SK-N-SH (cell line): Measurements from ENCODE around the gene TYK2. TPM values are rescaled to one million over a fixed set of nuclear protein-coding genes. Genes with fewer than 3 reads are reported as not detected.

ENCODE experiments used
- CTCF ChIA-PET: fragments of 300-600, 350-600 bp; formaldehyde crosslinking; extraction: SDS; loops from one replicate; lab custom pipeline; 2021; lab: Yijun Ruan, JAX
- POLR2A ChIA-PET: fragments of 350-600 bp; sonication (Branson Sonifier 250); formaldehyde crosslinking; extraction: SDS; loops from one replicate; lab custom pipeline; 2020; ENCODE audit warnings: antibody characterized with exemption, inconsistent platforms; lab: Yijun Ruan, JAX
- DNase-seq: peaks from one replicate; pipeline ENCODE4 v3.0.0; 2012
- H2AFZ ChIP-seq: fragments of 200-600 bp; sonication (generic); 2 replicates; pipeline ENCODE4 v1.8.1; 2016; ENCODE audit warnings: antibody characterized with exemption, mild to moderate bottlenecking, low read depth
- H3F3A ChIP-seq: fragments of 200-600 bp; sonication (generic); replicated peaks from 2 replicates; pipeline ENCODE3; 2016; ENCODE audit warnings: antibody characterized with exemption, mild to moderate bottlenecking; ENCODE audit not compliant: insufficient read depth
- H3K27ac ChIP-seq, 2 experiments: fragments of 200-500 bp in 1 of 2; fragments of 200-600 bp in 1 of 2; sonication (Bioruptor generic) in 1 of 2; sonication (generic), shearing (Covaris generic) in 1 of 2; 2 replicates each; pipeline versions ENCODE4 v1.5.1 to v1.6.1; 2014 to 2016; ENCODE audit warnings: low read depth in 2 of 2, inconsistent platforms in 1 of 2, low read length in 1 of 2, mild to moderate bottlenecking in 1 of 2, mixed read lengths in 1 of 2
- H3K27me3 ChIP-seq: fragments of 200-600 bp; sonication (generic), shearing (Covaris generic); 2 replicates; pipeline ENCODE4 v1.6.1; 2016; ENCODE audit warnings: mixed run types; ENCODE audit not compliant: insufficient read depth
- H3K36me3 ChIP-seq, 2 experiments: fragments of 200-500 bp in 1 of 2; fragments of 200-600 bp in 1 of 2; sonication (Bioruptor generic) in 1 of 2; sonication (generic) in 1 of 2; replicated peaks in 1 of 2; 2 replicates each; pipeline versions ENCODE3 to v1.5.1; 2014 to 2016; ENCODE audit warnings: low read length in 1 of 2, mild to moderate bottlenecking in 1 of 2; ENCODE audit not compliant: insufficient read depth in 2 of 2, control insufficient read depth in 1 of 2
- H3K4me1 ChIP-seq, 2 experiments: fragments of 200-500 bp in 1 of 2; fragments of 200-600 bp in 1 of 2; sonication (Bioruptor generic) in 1 of 2; sonication (generic), shearing (Covaris generic) in 1 of 2; 2 replicates each; pipeline versions ENCODE4 v1.5.1 to v1.6.1; 2014 to 2016; ENCODE audit warnings: low read depth in 1 of 2, low read length in 1 of 2, mixed run types in 1 of 2; ENCODE audit not compliant: insufficient read depth in 2 of 2, control insufficient read depth in 1 of 2
- H3K4me2 ChIP-seq: fragments of 200-600 bp; sonication (generic), shearing (Covaris generic); 2 replicates; pipeline ENCODE4 v1.6.1; 2017; ENCODE audit warnings: mixed run types
- H3K4me3 ChIP-seq, 2 experiments: fragments of 200-500 bp in 1 of 2; fragments of 200-600 bp in 1 of 2; sonication (Bioruptor generic) in 1 of 2; sonication (generic), shearing (Covaris generic) in 1 of 2; 2 replicates each; pipeline versions ENCODE4 v1.5.1 to v1.8.1; 2014 to 2016; ENCODE audit warnings: low read depth in 2 of 2, inconsistent platforms in 1 of 2, low read length in 1 of 2, mild to moderate bottlenecking in 1 of 2, mixed read lengths in 1 of 2, moderate library complexity in 1 of 2
- H3K79me2 ChIP-seq: fragments of 200-600 bp; sonication (generic); 2 replicates; pipeline ENCODE4 v1.8.1; 2017; ENCODE audit warnings: mild to moderate bottlenecking; ENCODE audit not compliant: insufficient read depth
- H3K9ac ChIP-seq: fragments of 200-600 bp; sonication (generic); 2 replicates; pipeline ENCODE4 v1.6.1; 2017; ENCODE audit warnings: mixed run types
- H3K9me2 ChIP-seq: fragments of 200-600 bp; sonication (generic); 2 replicates; pipeline ENCODE4 v1.6.1; 2017; ENCODE audit warnings: mixed run types
- H3K9me3 ChIP-seq: fragments of 200-600 bp; sonication (generic); 2 replicates; pipeline ENCODE4 v1.6.1; 2017; ENCODE audit warnings: mixed run types, mild to moderate bottlenecking, moderate library complexity
- H4K20me1 ChIP-seq: fragments of 200-600 bp; sonication (generic); 2 replicates; pipeline ENCODE4 v1.6.1; 2017; ENCODE audit warnings: mild to moderate bottlenecking, mixed run types; ENCODE audit not compliant: insufficient read depth
- CHD2 ChIP-seq: fragments of 150-350 bp; IDR thresholded peaks from 2 replicates; pipeline ENCODE4 v1.6.1; 2018; ENCODE audit warnings: low read length; ENCODE audit not compliant: partially characterized antibody
- EP300 ChIP-seq, 2 experiments: IDR thresholded peaks; 2 replicates each; pipeline versions ENCODE4 v1.4.0 to v1.6.1; 2012; ENCODE audit warnings: borderline replicate concordance in 1 of 2, low read depth in 1 of 2, low read length in 1 of 2
- EZH2phosphoT487 ChIP-seq: fragments of 200-600 bp; sonication (generic); IDR thresholded peaks from 2 replicates; pipeline ENCODE4 v1.6.1; 2017; ENCODE audit warnings: low read depth, mixed run types, mild to moderate bottlenecking, antibody characterized with exemption, moderate library complexity, borderline replicate concordance
- FOSL2 ChIP-seq: IDR thresholded peaks from 2 replicates; pipeline ENCODE4 v1.4.0; 2012; ENCODE audit warnings: low read depth, mild to moderate bottlenecking, moderate library complexity, borderline replicate concordance
- FOXJ3 ChIP-seq: sonication (generic); formaldehyde crosslinking; IDR thresholded peaks from 2 replicates; pipeline ENCODE4 v1.5.1; 2020; ENCODE audit warnings: mild to moderate bottlenecking, missing genetic modification reagents
- GABPA ChIP-seq: IDR thresholded peaks from 2 replicates; pipeline ENCODE4 v1.4.0; 2012; ENCODE audit warnings: low read depth, mild to moderate bottlenecking
- PBX3 ChIP-seq: IDR thresholded peaks from 2 replicates; pipeline ENCODE4; 2012
- POLR2AphosphoS5 ChIP-seq: IDR thresholded peaks from 2 replicates; pipeline ENCODE4 v1.6.1; 2012; ENCODE audit warnings: low read depth, low read length
- RAD21 ChIP-seq: IDR thresholded peaks from 2 replicates; pipeline ENCODE4 v1.6.1; 2012; ENCODE audit warnings: mild to moderate bottlenecking, low read length
- RCOR1 ChIP-seq: fragments of 150-350 bp; IDR thresholded peaks from 2 replicates; pipeline ENCODE4 v1.6.1; 2017; ENCODE audit warnings: antibody characterized with exemption, low read length
- SIN3A ChIP-seq: IDR thresholded peaks from 2 replicates; pipeline ENCODE4 v1.6.1; 2012; ENCODE audit warnings: low read depth, mild to moderate bottlenecking, low read length, moderate library complexity, borderline replicate concordance
- TCF12 ChIP-seq: IDR thresholded peaks from 2 replicates; pipeline ENCODE4 v1.4.0; 2012
- USF2 ChIP-seq: fragments of 150-350 bp; IDR thresholded peaks from 2 replicates; pipeline ENCODE4 v1.6.1; 2017; ENCODE audit warnings: antibody characterized with exemption, low read length, low read depth, borderline replicate concordance
- YY1 ChIP-seq: IDR thresholded peaks from 2 replicates; pipeline ENCODE4 v1.4.0; 2012; ENCODE audit warnings: low read depth, mild to moderate bottlenecking
- ZBTB33 ChIP-seq: IDR thresholded peaks from 2 replicates; pipeline ENCODE4 v1.4.0; 2012; ENCODE audit warnings: low read depth, borderline replicate concordance
- WGBS: methylation state at CpG from one replicate; pipeline ENCODE4 v1.1.6; 2017; ENCODE audit warnings: low lambda C conversion rate; 5-methylcytosine and 5-hydroxymethylcytosine counted together
- polyA plus RNA-seq, 3 experiments: library from polyadenylated mRNA; depleted of rRNA; stranded (reverse); fragments of >200 nt; gene quantifications; 2 replicates each; pipeline ENCODE4 v1.2.3, GENCODE V29; 2012
- TF ChIP-seq, protein P1 (sequence below): fragments of 150-350 bp; IDR thresholded peaks from 2 replicates; pipeline ENCODE4 v1.6.1; 2016; ENCODE audit warnings: mild to moderate bottlenecking, low read depth, low read length
- TF ChIP-seq, protein P2 (sequence below): IDR thresholded peaks from 2 replicates; pipeline ENCODE4 v1.4.0; 2012; ENCODE audit warnings: low read depth

Gene TYK2
- polyA plus RNA-seq, 1 of the 3 experiments (the other 2 are of a cell fraction): 44.6 TPM

DNA sequence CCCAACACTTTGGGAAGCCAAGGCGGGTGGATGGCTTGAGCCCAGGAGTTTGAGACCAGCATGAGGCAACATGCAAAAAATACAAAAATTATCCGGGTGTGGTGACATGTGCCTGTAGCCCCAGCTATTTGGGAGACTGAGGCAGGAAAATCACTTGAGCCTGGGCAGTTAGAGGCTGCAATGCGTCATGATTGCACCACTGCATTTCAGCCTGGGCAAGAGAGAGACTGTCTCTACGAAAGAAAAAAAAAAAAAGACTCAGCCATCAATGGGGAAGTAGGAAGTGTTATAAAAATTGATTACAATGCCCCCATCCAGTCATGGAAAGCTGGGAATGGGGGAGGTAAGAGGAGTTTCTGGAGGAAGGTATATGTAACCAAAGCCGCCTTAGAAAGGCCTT, 5.4 kb downstream of the TYK2 start:
- CTCF ChIA-PET: interaction anchor here (0.6 to 20.2 kb wide), 4 partner anchors 8 to 111 kb away, joined by 3 to 596 read pairs (median 4); partner anchors contain the start of gene ICAM1
- H3K4me1 ChIP-seq: peaks cover 0 to 6% of the 10 kb centered on the region in 2 experiments; a peak in 1 of 4 replicates
- DNase-seq: no peak

More for the DNA sequence above, 5.4 kb downstream of the TYK2 start:
- Histone ChIP-seq H3K4me2 (no peak overlapping the region), H3K4me3 (no peak overlapping the region), H3K79me2 (peaks cover 12% of the 10 kb centered on the region), H3K27ac (no peak overlapping the region), H3K9ac (no peak overlapping the region), H3K9me3 (no peaks in the 10 kb centered on the region), H3K36me3 (peaks cover 3 to 10% of the 10 kb centered on the region in 2 experiments), H3K9me2 (no peaks in the 10 kb centered on the region), H4K20me1 (no peaks in the 10 kb centered on the region), H3F3A (no peaks in the 10 kb centered on the region), H3K27me3 (no peaks in the 10 kb centered on the region), H2AFZ (no peak overlapping the region)
- POLR2A ChIA-PET: no interaction called here
- 93% methylated on average over 5 of the region's 5 CpGs for WGBS
- TF ChIP-seq YY1: no peak
- no peak for TF ChIP-seq RCOR1
- TF ChIP-seq USF2: no peak
- TF ChIP-seq CHD2: no peak
- TF ChIP-seq TCF12: no peak
- no peak for TF ChIP-seq ZBTB33
- TF ChIP-seq EP300 (IDR thresholded peaks at IDR 0.05; ENCODE audit: borderline replicate concordance in 1 of 2, low read depth in 1 of 2, low read length in 1 of 2): no peak
- TF ChIP-seq, protein P1, sequence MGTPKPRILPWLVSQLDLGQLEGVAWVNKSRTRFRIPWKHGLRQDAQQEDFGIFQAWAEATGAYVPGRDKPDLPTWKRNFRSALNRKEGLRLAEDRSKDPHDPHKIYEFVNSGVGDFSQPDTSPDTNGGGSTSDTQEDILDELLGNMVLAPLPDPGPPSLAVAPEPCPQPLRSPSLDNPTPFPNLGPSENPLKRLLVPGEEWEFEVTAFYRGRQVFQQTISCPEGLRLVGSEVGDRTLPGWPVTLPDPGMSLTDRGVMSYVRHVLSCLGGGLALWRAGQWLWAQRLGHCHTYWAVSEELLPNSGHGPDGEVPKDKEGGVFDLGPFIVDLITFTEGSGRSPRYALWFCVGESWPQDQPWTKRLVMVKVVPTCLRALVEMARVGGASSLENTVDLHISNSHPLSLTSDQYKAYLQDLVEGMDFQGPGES: no peak
- no peak for TF ChIP-seq EZH2phosphoT487
- no peak for TF ChIP-seq SIN3A
- TF ChIP-seq GABPA: no peak
- TF ChIP-seq FOXJ3 (CRISPR knock-in tag): no peak
- no peak for TF ChIP-seq RAD21
- no peak for TF ChIP-seq POLR2AphosphoS5
- TF ChIP-seq PBX3: no peak
- TF ChIP-seq, protein P2, sequence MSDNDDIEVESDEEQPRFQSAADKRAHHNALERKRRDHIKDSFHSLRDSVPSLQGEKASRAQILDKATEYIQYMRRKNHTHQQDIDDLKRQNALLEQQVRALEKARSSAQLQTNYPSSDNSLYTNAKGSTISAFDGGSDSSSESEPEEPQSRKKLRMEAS: no peak
- TF ChIP-seq FOSL2: no peak
